Endothelial cell of umbilical vein (primary cell): ENCODE results near the gene ERCC2. TPM values are rescaled to one million over a fixed set of nuclear protein-coding genes. Genes with fewer than 3 reads are reported as not detected.

Experiments used
- BruUV-seq: library from RNA; stranded (reverse); fragments of 400-500 nt; replicated peaks from 2 replicates; lab custom pipeline; 2021; lab: Mats Ljungman, UMichigan
- CTCF ChIA-PET: fragments of 300-600, 350-600 bp; sonication (Branson Sonifier 250); formaldehyde crosslinking; loops from one replicate; lab custom pipeline; 2021; ENCODE audit warnings: antibody characterized with exemption, inconsistent platforms; lab: Charles Lee
- POLR2A ChIA-PET: fragments of 300-600, 350-600 bp; sonication (Branson Sonifier 250); formaldehyde crosslinking; loops from one replicate; lab custom pipeline; 2021; ENCODE audit warnings: antibody characterized with exemption, inconsistent platforms; lab: Charles Lee
- DNase-seq: peaks from one replicate; pipeline ENCODE4 v3.0.0-alpha.2; 2011; ENCODE audit warnings: low read depth, low spot score
- FAIRE-seq: peaks from 2 replicates; lab custom pipeline; 2011; peaks lifted over from hg19 to GRCh38; lab: Jason Lieb, UNC
- H2AFZ ChIP-seq: 2 replicates; pipeline ENCODE4 v1.6.0; 2012; ENCODE audit warnings: low read depth, low read length, control low read depth, inconsistent platforms
- H3K27ac ChIP-seq: 2 replicates; pipeline ENCODE4 v1.5.1; 2011; ENCODE audit warnings: low read depth, mild to moderate bottlenecking, control low read depth, low read length, moderate library complexity; ENCODE audit not compliant: insufficient read depth
- H3K27me3 ChIP-seq, 2 experiments: 2 replicates each; pipeline versions ENCODE4 v1.6.0 to v1.6.1; 2011; ENCODE audit warnings: low read length in 2 of 2, mixed read lengths in 1 of 2; ENCODE audit not compliant: control insufficient read depth in 2 of 2, insufficient read depth in 2 of 2
- H3K36me3 ChIP-seq, 2 experiments: 2 replicates in 1 of 2; 3 replicates in 1 of 2; pipeline ENCODE4 v1.5.1; 2011; ENCODE audit warnings: low read length in 2 of 2, mild to moderate bottlenecking in 1 of 2, moderate library complexity in 1 of 2; ENCODE audit not compliant: control insufficient read depth in 2 of 2, insufficient read depth in 2 of 2; ENCODE audit errors: extremely low read depth in 1 of 2
- H3K4me1 ChIP-seq: 3 replicates; pipeline ENCODE4 v1.5.1; 2011; ENCODE audit warnings: mild to moderate bottlenecking, low read length; ENCODE audit not compliant: control insufficient read depth, insufficient read depth; ENCODE audit errors: extremely low read depth
- H3K4me2 ChIP-seq: 2 replicates; pipeline ENCODE4 v1.6.1; 2011; ENCODE audit warnings: low read length, control low read depth, mixed read lengths; ENCODE audit not compliant: insufficient read depth
- H3K4me3 ChIP-seq, 3 experiments: fragments of 200-600 bp in 1 of 3; sonication (generic), shearing (Covaris generic) in 1 of 3; replicated peaks in 1 of 3; 2 replicates each; pipeline ENCODE4 v1.5.1; 2011 to 2016; ENCODE audit warnings: control low read depth in 3 of 3, low read length in 3 of 3, mild to moderate bottlenecking in 2 of 3, inconsistent platforms in 1 of 3, low read depth in 1 of 3, moderate library complexity in 1 of 3; ENCODE audit not compliant: insufficient read depth in 1 of 3
- H3K79me2 ChIP-seq: 2 replicates; pipeline ENCODE4 v1.6.0; 2012; ENCODE audit warnings: low read length, inconsistent platforms; ENCODE audit not compliant: control insufficient read depth, insufficient read depth
- H3K9ac ChIP-seq: replicated peaks from 2 replicates; pipeline ENCODE3; 2011; ENCODE audit warnings: low read length, control low read depth; ENCODE audit not compliant: insufficient read depth; ENCODE audit errors: extremely low read depth
- H3K9me1 ChIP-seq: replicated peaks from 3 replicates; pipeline ENCODE4 v1.6.0; 2011; ENCODE audit warnings: mild to moderate bottlenecking, low read length; ENCODE audit not compliant: control insufficient read depth, insufficient read depth; ENCODE audit errors: extremely low read depth
- H3K9me3 ChIP-seq: replicated peaks from 2 replicates; pipeline ENCODE4 v1.5.1; 2012; ENCODE audit warnings: low read length, inconsistent platforms; ENCODE audit not compliant: control insufficient read depth, insufficient read depth
- H4K20me1 ChIP-seq: replicated peaks from 2 replicates; pipeline ENCODE3; 2011; ENCODE audit warnings: mild to moderate bottlenecking, low read length; ENCODE audit not compliant: control insufficient read depth, insufficient read depth; ENCODE audit errors: extremely low read depth
- CTCF ChIP-seq, 2 donors: IDR thresholded peaks; 1 replicate in 1 of 2; 2 replicates in 1 of 2; pipeline ENCODE4 v1.5.1; 2011; ENCODE audit warnings: low read length in 2 of 2, mild to moderate bottlenecking in 2 of 2, moderate library complexity in 2 of 2, control low read depth in 1 of 2, inconsistent platforms in 1 of 2, low read depth in 1 of 2; ENCODE audit not compliant: insufficient read depth in 1 of 2; ENCODE audit errors: extremely low read depth in 1 of 2
- EZH2 ChIP-seq: IDR thresholded peaks from 2 replicates; pipeline ENCODE4 v1.6.1; 2012; ENCODE audit warnings: borderline replicate concordance, low read depth, mild to moderate bottlenecking, moderate library complexity, low read length, inconsistent platforms; ENCODE audit not compliant: severe bottlenecking
- FOS ChIP-seq: IDR thresholded peaks from 2 replicates; pipeline ENCODE4 v1.6.1; 2011; ENCODE audit warnings: mild to moderate bottlenecking, low read length, moderate library complexity, borderline replicate concordance; ENCODE audit not compliant: insufficient read depth
- GATA2 ChIP-seq: IDR thresholded peaks from 2 replicates; pipeline ENCODE4 v1.7.0; 2011; ENCODE audit warnings: low read depth, mild to moderate bottlenecking, moderate library complexity, mixed read lengths, low read length; ENCODE audit not compliant: insufficient read length, insufficient read depth
- JUN ChIP-seq: IDR thresholded peaks from 2 replicates; pipeline ENCODE4 v1.6.1; 2011; ENCODE audit warnings: borderline replicate concordance, low read depth; ENCODE audit not compliant: insufficient read length, insufficient read depth
- MAX ChIP-seq: IDR thresholded peaks from 2 replicates; pipeline ENCODE4 v1.6.1; 2011; ENCODE audit not compliant: insufficient read depth, insufficient read length
- MYC ChIP-seq: IDR thresholded peaks from one replicate; pipeline ENCODE4 v1.6.1; 2011; ENCODE audit warnings: mild to moderate bottlenecking, low read depth, low read length
- POLR2A ChIP-seq: IDR thresholded peaks from 2 replicates; pipeline ENCODE4 v1.6.1; 2012; ENCODE audit warnings: low read depth, mild to moderate bottlenecking, control low read depth, low read length
- POLR2AphosphoS5 ChIP-seq: IDR thresholded peaks from 2 replicates; pipeline ENCODE4 v1.6.1; 2012; ENCODE audit warnings: low read depth, mild to moderate bottlenecking, control low read depth, low read length, moderate library complexity; ENCODE audit not compliant: insufficient read depth
- dilution Hi-C: fragments of 300-500 bp; cut with MboI; formaldehyde crosslinking; loops from one replicate; pipeline ENCODE4 v1.15.0; 2019; ENCODE audit warnings: low sequenced_read_pairs; ENCODE audit not compliant: extremely low pct_ligation_motif_present
- intact Hi-C: fragments of 100-400 bp; cut with micrococcal nuclease; formaldehyde crosslinking; loops from one replicate; pipeline ENCODE4 v1.10.0; 2022
- polyA plus RNA-seq, 4 experiments: library from polyadenylated mRNA; depleted of rRNA in 3 of 4; stranded (reverse) in 3 of 4; unstranded in 1 of 4; fragments of >200 nt; gene quantifications; 2 replicates each; pipeline versions ENCODE4 v1.2.1 to v1.2.3, GENCODE V29; 2011 to 2012; ENCODE audit warnings: missing spikeins in 1 of 4
- total RNA-seq: library from RNA; stranded (reverse); gene quantifications from 2 replicates; pipeline ENCODE4 v1.2.3, GENCODE V29; 2021

Gene ERCC2
- total and polyA plus RNA-seq, 2 donors (not counting 3 experiments of a cell fraction or from before 2014, with no cell fraction given) = 59.9 to 61.8 TPM

GRCh38 chr19:45302416-45302815, 68.0 kb downstream of the ERCC2 start:
- DNase-seq (no peak), FAIRE-seq (no peak)
- Histone ChIP-seq H3K4me1 (no peaks in the 10 kb centered on the region), H3K36me3 (peaks cover 0 to 2% of the 10 kb centered on the region in 2 experiments), H3K9me1 (no peaks in the 10 kb centered on the region), H3K9ac (no peak overlapping the region), H3K4me3 (no peak overlapping the region), H3K79me2 (no peaks in the 10 kb centered on the region), H3K27me3 (peaks cover 0 to 7% of the 10 kb centered on the region in 2 experiments), H3K27ac (no peak overlapping the region), H4K20me1 (no peaks in the 10 kb centered on the region), H3K9me3 (no peaks in the 10 kb centered on the region), H3K4me2 (no peak overlapping the region), H2AFZ (no peak overlapping the region)
- no TSS peak for BruUV-seq
- intact Hi-C loops = no loop called here
- dilution Hi-C loops = no loop called here
- CTCF ChIA-PET = no interaction called here
- POLR2A ChIA-PET = no interaction called here
- TF ChIP-seq GATA2 (no peak), JUN (no peak), EZH2 (no peak), FOS (no peak), POLR2A (no peak), POLR2AphosphoS5 (no peak), MYC (no peak), CTCF (IDR thresholded peaks at IDR 0.05; ENCODE audit: extremely low read depth in 1 of 2, insufficient read depth in 1 of 2, low read depth in 1 of 2, low read length in 2 of 2) (no peak), MAX (no peak)

Other genes starting within 250 kb of the ERCC2 start
- not detected in 2 replicates for gene NKPD1, start 209.6 kb downstream of the ERCC2 start, total RNA-seq
- gene NKPD1, start 209.6 kb downstream of the ERCC2 start, polyA plus RNA-seq = 0.04 and 0.05 TPM in 2 replicates
- 12.6 and 18.1 TPM in 2 replicates for gene TRAPPC6A, start 192.3 kb downstream of the ERCC2 start, total RNA-seq
- 45.4 and 46.6 TPM in 2 replicates for gene TRAPPC6A, start 192.3 kb downstream of the ERCC2 start, polyA plus RNA-seq
- 11.7 and 17.4 TPM in 2 replicates for gene BLOC1S3, start 191.8 kb downstream of the ERCC2 start, total RNA-seq
- 13.6 and 13.8 TPM in 2 replicates for gene BLOC1S3, start 191.8 kb downstream of the ERCC2 start, polyA plus RNA-seq
- 0.66 and 1.2 TPM in 2 replicates for gene EXOC3L2, start 125.2 kb downstream of the ERCC2 start, total RNA-seq
- 1.7 and 1.8 TPM in 2 replicates for gene EXOC3L2, start 125.2 kb downstream of the ERCC2 start, polyA plus RNA-seq
- gene MARK4, start 119.3 kb downstream of the ERCC2 start, total RNA-seq = 50.0 and 51.6 TPM in 2 replicates
- gene MARK4, start 119.3 kb downstream of the ERCC2 start, polyA plus RNA-seq = 13.9 and 14.4 TPM in 2 replicates
- gene CKM, start 47.7 kb downstream of the ERCC2 start, total RNA-seq = not detected in 2 replicates
- gene CKM, start 47.7 kb downstream of the ERCC2 start, polyA plus RNA-seq = not detected in 2 replicates
- gene KLC3, start 29.8 kb downstream of the ERCC2 start, total RNA-seq = not detected in 2 replicates
- not detected in 2 replicates for gene KLC3, start 29.8 kb downstream of the ERCC2 start, polyA plus RNA-seq
- gene PPP1R13L, start 34.5 kb upstream of the ERCC2 start, total RNA-seq = 77.4 and 84.4 TPM in 2 replicates
- 27.8 and 28.5 TPM in 2 replicates for gene PPP1R13L, start 34.5 kb upstream of the ERCC2 start, polyA plus RNA-seq
- 18.0 and 19.5 TPM in 2 replicates for gene POLR1G, start 36.1 kb upstream of the ERCC2 start, total RNA-seq
- gene POLR1G, start 36.1 kb upstream of the ERCC2 start, polyA plus RNA-seq = 6.6 and 6.7 TPM in 2 replicates
- gene ERCC1, start 53.3 kb upstream of the ERCC2 start, total RNA-seq = 81.8 and 82.6 TPM in 2 replicates
- 126 and 146 TPM in 2 replicates for gene ERCC1, start 53.3 kb upstream of the ERCC2 start, polyA plus RNA-seq
- gene FOSB, start 97.4 kb upstream of the ERCC2 start, total RNA-seq = 2.0 and 23.0 TPM in 2 replicates
- 9.8 and 10.7 TPM in 2 replicates for gene FOSB, start 97.4 kb upstream of the ERCC2 start, polyA plus RNA-seq
- 12.0 and 12.9 TPM in 2 replicates for gene RTN2, start 126.5 kb upstream of the ERCC2 start, total RNA-seq
- 21.0 and 22.5 TPM in 2 replicates for gene RTN2, start 126.5 kb upstream of the ERCC2 start, polyA plus RNA-seq
- gene PPM1N, start 127.9 kb upstream of the ERCC2 start, total RNA-seq = 0.40 and 0.81 TPM in 2 replicates
- 0.48 and 0.59 TPM in 2 replicates for gene PPM1N, start 127.9 kb upstream of the ERCC2 start, polyA plus RNA-seq
- 154 and 186 TPM in 2 replicates for gene VASP, start 136.9 kb upstream of the ERCC2 start, total RNA-seq
- 94.3 and 126 TPM in 2 replicates for gene VASP, start 136.9 kb upstream of the ERCC2 start, polyA plus RNA-seq
- gene OPA3, start 214.2 kb upstream of the ERCC2 start, total RNA-seq = 13.8 and 15.4 TPM in 2 replicates
- 16.0 and 17.1 TPM in 2 replicates for gene OPA3, start 214.2 kb upstream of the ERCC2 start, polyA plus RNA-seq
- gene GPR4, start 231.6 kb upstream of the ERCC2 start, total RNA-seq = 26.7 and 30.3 TPM in 2 replicates
- 13.4 and 17.9 TPM in 2 replicates for gene GPR4, start 231.6 kb upstream of the ERCC2 start, polyA plus RNA-seq